Stimulated activated CD8-positive, alpha-beta memory T cell treated with anti-CD3 and anti-CD28 coated beads, Interleukin-7, amount 100 ng/mL, for 24 hours (primary cell): ENCODE results near the gene AGAP1.

Source experiments
- DNase-seq: peaks from one replicate; pipeline ENCODE4 v3.0.0-alpha.2; 2020; ENCODE audit warnings: low read depth

Gene AGAP1

DNA sequence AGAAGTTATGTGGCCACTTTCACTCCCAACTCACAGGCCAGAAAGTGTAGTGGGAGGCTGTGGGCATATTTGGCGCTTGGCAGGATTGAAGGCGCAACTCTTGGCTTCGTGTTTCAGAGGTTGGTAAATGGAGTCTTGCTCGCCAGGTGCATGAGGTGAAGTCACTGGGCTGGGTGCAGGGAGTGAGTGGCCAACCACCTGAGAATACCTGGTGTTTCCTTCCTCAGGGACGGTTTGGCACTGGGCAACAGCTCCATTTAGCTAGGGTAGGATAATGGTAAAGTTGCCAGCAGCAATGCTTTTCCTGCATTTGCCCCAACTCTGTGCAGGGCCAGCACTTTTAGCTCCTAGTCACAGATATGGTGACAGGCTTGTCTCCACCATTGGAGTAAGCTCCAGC lies 115.9 kb downstream of the AGAP1 start:
- DNase-seq, result no peak

DNA sequence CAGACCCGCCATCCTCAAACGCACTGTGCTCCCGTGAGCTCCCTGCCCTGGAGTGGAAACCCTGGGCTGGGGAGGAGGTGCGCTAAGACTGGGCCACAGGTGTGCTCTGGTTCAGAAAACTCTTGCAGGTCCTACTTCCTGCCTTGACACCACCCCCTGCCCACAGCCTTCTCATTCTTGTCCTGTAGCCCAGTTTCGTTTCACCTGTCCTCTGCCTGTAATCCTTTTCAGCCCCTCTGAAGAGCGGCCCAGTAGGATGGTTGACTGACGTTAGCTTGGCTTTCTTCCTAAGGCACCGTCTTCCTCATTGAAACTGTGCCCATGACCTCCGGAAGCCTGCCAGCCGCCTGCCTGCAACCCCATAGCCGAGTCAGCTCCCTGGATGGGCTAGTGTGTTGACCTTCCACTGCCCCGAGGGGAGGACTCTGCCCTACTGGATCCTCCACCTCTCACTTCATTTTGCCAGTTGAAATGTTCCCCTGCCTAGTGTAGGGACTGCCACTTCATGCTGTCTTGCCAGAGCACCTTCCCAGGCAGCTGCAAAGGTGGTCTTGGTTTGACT lies 116.9 kb downstream of the AGAP1 start:
- DNase-seq, result no peak

DNA sequence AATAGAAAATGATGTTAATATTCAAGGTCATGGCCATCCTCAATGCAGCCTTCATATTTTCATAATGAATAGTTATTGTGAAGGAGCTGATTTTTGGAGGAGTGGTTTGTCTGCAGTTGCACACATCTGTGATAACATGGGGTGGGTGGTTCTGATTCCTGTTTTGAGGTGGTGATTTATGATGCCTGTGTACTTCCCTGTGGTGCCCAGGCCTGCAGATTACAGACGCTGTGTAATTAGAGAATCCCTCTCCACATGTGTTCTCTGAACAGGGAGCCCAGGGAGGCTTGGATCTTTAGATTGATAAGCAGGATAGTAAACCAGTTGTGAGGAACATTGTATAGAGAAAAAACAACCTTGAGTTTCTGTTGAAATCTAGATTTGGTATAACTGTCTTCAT lies 117.5 kb downstream of the AGAP1 start:
- no peak for DNase-seq

DNA sequence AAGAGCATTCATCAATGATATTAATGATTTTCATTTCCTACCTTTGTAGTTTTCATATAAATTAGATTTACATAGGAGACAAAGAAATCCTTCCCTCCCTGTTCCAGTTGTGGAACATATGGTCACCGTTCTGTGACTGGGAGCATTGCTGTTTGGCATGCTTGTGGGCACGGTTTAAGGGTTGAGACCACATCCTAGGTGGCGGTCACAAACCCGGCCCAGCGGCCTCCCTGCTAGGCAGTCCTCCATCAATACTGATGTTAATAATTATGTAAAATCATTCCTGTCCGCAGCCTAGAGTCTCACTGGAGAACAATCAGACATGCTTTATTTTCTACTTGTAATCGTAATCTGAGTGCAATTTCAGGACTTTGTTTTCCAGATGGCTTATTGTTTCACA lies 117.9 kb downstream of the AGAP1 start:
- DNase-seq, result no peak

DNA sequence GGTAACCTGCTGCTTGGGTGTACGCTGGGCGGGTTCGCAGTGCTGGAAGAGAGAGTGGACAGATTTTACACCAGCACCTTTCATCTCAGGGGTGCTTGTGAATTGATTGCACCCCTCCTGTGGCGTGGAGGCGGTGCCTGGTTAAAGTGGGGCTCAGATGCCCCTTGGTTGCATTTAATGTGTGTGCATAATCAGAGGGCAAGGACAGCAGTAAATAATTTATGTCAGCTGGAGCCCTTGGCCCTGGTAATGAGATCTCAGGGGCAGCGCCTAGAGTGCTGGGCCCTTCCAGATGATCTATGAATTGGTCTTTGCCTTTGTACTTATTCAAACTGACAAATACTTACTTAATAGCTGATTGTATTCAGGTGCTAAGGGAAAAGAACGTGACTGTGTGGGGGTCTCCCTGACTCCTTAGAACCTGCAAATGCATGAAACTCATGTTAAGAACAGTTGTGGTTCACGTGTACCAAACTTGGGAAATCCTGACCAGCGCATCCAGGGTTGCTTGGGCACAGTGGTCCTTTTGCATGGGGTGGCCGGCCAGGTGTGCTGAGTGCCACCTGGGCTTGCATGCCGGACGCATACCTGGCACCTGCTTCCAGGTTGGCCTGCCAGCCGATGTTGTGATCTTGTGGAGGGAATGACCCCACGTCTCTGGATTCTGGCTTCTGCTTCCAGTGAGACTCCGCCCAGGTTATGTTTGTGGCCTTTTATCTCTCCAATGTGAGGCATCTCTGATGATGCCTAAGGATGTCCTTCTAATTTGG lies 118.5 kb downstream of the AGAP1 start:
- DNase-seq, result no peak

DNA sequence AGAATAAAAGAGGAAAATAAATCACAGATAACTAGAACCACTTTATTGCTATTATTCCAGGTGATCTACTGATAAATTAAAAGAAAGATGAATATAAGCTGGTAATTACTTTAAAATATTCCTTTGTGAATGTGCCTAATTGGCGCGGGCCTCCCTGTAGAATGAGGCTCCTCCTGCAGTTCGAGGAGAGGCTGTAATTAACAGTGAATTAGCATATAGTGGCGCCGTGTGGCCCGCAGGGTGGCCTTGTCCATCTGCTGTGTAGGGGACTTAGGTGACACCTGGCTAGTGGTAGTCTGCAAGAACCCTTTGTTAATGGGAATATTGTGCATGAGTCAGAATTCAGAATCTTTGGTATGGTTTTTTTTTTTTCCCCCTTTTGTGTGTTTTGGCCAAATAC lies 119.8 kb downstream of the AGAP1 start:
- no peak for DNase-seq

DNA sequence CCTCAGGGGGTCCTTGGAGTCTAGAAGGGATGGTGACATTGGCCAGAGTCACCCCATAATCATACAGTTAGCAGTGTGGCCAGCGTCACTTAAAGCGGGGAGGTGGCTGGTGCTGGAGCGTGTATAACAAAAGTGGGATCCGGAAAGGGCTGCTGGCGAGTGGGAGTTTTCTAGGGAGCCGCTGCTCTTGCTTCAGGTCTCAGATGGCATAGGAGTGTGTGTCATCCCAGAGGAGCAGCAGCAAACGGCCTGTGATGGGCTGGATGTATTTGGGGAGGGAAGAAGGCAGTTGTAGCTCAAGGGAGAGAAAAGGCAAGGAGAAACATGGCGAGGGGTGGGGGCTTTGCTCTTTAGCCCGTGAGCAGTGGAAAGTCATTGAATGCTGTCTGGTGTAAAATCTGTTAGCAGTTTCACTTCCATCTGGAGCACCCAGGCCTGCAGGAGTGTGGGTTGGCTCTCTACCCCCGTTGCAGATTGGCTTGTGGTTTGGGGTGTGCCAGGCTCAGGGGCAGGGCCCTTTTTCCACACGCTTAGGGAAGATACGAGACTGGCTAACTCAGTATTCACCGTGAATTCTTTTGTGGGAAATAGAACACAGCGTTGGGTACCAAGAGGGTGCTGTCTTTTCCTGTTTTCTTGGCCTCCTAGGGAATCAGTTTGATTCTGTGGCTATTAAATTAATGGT lies 120.5 kb downstream of the AGAP1 start:
- DNase-seq, result no peak

DNA sequence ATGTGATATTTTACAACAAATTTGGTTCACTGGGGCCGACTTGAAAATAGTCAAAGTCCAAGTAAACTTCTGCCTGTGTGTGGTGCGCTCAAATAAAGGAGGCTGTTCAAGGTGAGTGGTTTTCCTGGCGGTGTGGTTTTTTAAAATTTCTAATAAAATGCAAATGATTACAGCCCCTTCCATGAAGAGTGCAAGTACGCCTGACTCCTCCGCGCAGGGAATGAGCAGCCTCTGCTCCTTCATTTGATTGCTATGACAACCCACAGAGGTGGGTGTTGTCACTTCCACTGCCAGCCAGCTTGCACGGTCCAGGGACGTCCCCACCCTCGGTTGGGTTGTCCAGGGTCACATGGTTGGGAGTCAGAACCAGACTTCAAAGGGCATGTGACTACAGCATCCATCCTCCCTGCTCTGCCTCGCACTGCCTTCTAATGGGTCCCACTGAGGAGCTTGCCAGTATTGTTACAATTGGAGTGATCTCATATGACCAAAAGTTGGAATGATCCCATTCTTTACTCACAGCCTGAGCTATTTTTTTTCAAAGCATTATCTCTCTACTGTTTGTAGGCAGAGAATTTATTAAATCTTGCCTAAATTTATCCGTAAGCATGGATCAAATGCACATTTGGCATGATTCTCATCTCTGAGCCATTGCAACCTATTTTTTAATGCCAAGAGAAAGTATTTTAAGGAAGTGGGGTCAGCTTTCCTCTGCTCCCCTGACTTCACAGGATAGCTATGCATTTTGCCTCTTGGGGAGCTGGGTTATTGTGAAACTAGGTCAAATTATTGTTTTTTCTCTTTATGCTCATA lies 121.3 kb downstream of the AGAP1 start:
- DNase-seq, result no peak

DNA sequence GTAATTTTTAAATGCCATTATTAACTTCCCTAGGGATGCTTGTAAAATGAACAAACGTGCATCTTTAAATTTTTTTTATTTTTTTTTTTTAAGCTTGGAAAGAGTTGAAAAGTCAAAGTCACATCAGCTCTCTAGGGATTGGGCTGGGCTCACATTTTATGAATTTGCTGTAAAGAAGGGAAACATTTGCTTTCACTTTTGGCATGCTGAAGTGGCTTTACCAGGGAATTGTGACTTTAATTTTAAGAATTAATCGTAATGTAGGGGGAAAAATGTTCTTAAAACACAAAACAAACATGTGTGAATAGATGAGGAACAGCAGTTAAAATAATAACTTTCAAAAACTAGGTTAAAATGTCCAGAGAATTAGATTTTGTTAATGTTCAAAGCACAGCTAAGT lies 123.0 kb downstream of the AGAP1 start:
- DNase-seq, result no peak

DNA sequence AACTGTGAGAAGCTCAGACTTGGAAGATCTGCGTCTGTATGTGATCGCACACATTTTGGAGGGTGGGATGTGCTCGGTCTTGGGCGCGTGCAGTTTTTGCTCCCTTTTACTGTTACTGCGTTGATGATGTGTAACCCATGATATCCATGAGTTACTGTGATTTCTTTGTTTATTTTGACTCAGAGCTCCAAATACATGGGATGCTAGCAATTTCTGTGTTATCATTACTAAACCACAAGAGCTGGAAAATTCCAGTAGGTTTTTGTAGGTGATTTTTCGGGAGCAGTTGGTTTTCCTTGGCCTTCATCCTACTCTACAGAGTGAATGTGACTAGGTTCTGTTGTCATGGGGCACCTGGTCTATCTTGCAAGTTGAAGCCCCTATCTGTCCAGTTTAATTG lies 124.2 kb downstream of the AGAP1 start:
- no peak for DNase-seq

DNA sequence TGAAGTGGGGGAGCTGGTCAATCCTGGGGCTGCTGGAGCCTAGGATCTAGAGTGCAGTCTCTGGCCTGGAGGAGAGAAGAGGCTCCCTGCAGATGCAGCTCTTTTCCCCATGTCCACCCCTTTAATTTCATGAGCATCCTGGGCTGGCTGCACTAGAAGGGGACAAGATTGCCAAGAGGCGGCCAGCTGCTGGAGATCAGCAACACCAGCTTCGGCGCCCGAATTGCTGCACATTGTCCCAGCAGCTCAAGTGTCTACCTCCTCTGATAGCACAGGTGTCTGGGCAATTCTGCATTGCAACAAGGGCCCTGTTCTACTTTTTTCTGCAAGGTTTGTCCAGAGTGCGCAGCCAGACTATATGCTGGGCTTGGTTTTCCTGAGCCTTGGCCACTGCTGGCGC lies 125.7 kb downstream of the AGAP1 start:
- no peak for DNase-seq

DNA sequence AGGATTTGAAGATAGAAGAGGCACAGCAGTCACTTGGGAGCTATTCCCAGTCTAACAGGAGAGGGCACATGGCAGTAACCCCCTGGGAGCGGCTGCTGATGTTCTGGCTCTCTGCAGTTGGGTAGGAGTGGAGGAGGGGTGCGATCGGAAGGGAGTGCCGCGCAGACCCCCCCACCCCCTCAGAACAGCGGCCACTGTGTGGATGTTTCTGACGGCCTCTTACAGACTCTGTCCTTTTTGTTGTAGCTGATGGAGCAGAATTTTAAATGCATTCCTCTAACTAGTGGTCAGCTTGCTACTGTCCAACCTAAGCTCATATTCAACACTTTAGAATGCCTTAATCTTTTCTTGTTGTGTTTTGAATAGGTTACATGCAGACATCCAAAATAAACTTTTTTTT lies 127.9 kb downstream of the AGAP1 start:
- no peak for DNase-seq

DNA sequence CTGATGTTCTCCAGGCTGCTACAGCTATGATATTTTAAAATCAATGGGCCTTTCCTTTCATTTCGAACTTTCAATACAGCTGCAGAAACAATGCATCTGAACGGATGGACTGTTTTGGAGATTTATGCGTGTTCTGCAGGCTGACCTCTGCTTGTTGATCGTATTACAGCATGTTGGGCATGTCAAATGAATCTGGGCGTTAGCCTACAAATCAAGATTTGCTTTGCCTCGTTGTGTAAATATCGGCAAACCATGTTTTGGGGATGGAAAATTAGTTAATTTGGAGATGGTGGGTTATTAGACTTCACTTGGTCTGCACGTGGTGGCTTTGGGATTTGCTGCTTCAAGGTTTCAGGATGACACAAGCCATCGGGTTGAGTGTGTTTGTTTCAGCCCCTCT lies 129.3 kb downstream of the AGAP1 start:
- DNase-seq, result no peak

DNA sequence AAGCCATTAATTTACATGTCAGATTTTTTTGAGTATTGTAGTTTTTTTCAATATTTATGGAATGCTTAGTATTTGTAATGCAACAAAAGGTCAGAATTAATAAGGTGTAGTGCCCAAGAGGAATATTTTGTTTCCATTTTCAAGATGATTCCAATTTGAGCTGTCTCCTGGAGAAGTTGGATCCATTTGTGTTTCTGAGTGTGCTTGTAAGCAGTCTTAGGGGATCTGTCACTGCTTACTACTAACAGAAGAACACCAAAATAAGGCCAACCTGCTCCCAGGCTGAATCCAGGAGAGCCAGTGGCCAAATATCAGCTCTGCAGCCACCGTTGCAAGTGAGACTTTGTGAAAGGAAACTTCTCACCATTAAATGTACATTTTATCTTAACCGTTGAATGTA lies 129.9 kb downstream of the AGAP1 start:
- no peak for DNase-seq

DNA sequence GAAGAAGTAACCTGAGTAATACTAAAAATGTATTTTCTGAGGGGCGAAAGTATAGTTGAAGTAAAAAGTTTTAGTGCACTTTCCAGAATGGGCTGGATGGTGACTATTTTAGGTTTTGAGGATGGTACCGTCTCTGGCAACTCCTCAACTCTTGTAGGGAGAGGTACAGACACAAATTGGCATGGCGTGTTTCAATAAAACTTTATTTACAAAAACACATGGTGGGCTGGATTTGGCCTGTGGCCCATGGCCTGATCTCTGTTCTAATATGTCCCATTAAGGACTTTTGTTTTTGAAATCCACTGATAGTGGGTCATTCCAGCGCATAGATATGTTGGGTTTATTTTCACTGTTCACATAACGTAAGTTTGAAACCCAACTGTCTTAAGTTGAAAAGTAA lies 132.8 kb downstream of the AGAP1 start:
- no peak for DNase-seq

DNA sequence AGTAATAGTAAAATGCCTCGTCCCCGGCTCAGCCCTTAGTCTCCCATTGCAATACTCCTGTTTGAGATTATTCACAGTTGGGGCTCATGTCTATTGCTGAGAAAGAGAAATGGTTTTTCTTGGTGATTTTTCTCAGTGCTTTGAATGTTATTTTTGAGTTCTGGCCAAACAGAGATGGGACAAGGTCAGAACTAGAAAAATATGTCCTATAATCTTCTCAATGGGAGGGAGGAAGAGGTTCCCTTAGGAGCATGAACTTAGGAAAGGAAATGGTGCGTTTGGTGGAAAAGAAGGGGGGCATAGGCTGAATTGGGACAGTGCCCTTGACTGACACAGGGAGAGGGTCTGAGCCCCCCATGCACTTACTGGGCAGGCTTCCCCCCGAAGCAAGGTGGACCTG lies 133.8 kb downstream of the AGAP1 start:
- DNase-seq, result no peak

DNA sequence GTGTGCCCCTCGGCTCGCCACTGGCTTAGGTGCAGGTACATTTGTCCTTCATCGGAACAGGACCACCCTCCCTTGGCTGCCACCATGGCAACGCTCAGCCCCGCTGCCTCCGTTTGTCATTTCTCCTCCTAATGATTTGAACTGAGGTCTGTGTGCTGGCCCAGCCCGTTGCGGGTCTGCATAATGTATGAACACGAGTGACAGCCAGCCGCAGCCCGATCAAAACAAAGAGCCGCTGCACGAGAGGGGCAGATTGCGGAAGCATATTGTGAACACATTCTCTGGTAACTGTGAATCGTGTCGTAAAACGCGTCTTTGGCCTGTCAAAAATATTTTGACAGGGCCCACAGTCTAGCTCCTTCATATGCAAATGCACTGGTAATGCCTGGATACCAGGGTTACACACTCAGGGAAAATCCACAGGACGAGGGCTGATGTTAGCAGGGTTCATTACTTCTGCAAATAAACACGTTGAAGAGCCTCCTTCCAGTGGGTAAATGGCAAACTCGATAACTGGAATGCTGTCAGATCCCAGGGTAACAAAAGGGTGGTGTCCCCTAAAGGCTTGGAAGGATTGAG lies 137.0 kb downstream of the AGAP1 start:
- DNase-seq, result no peak

DNA sequence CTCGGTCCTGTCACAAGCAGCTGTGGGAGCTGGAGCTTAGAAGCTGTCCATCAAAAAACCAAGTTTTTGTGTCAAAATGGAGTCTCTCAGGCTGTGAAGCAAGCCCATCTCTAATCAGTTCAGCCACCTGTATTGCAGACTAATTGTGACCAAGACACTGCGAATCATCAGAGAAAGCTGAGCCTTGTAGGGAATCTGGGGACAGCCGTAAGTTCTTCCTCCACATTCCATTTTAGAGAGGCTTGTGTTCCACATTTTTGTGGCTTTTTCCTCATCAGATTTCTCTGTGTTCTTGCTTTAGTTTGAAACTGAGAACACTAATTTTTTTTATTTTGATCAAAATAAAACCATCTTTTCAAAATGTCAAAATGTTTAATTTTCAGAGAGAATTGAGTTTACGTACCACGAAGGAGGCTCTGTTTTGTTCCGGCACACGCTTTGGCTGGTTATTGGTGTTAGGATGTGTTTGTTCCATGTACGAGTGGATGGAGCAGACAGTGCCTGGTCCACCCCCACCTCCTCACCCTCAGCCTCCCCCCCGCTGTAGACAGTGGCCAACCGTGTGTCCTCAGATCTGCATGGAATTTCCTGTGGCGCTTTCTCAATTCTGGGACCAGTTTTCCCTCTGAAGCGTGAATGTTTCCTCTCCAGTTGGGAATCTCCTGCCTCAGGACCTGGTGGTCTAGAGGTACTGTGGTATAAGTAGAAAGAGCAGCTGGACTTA lies 140.8 kb downstream of the AGAP1 start:
- DNase-seq, result no peak

DNA sequence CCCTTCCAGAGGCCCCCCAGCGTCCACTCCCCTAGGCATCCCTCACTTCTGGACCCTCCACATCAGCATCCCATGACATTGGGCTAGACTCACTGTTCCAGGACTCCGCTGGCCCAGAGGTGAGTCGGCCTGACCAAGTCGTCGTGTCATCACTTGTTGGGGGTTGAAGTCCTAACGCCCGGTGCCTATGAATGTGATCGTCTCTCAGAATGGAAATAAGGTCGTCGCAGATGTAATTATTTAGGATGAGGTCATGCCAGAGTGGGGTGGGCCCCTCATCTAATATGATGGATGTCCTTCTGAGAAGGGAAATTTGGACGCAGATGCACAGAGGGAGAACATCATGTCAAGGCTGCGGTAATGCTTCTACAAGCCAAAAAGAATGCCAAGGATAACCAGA lies 142.7 kb downstream of the AGAP1 start:
- no peak for DNase-seq

DNA sequence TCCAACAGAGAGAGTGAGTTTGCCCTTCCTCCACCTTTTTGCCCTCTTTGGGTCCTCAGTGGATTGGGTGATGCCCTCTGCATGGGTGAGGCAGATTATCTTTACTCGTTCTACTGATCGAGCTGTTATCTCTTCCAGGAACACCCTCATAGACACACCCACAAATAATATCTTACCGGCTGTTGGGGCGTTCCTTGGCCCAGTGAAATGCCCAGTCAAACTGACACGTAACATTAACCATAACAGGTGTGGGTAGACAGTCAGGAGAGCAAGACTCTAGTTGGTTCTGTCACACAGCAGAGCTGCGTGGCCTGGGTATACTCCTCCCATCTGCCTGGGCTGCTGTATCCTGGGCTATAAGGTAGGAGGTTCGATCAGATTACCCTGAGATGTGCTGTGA lies 144.1 kb downstream of the AGAP1 start:
- DNase-seq, result no peak

DNA sequence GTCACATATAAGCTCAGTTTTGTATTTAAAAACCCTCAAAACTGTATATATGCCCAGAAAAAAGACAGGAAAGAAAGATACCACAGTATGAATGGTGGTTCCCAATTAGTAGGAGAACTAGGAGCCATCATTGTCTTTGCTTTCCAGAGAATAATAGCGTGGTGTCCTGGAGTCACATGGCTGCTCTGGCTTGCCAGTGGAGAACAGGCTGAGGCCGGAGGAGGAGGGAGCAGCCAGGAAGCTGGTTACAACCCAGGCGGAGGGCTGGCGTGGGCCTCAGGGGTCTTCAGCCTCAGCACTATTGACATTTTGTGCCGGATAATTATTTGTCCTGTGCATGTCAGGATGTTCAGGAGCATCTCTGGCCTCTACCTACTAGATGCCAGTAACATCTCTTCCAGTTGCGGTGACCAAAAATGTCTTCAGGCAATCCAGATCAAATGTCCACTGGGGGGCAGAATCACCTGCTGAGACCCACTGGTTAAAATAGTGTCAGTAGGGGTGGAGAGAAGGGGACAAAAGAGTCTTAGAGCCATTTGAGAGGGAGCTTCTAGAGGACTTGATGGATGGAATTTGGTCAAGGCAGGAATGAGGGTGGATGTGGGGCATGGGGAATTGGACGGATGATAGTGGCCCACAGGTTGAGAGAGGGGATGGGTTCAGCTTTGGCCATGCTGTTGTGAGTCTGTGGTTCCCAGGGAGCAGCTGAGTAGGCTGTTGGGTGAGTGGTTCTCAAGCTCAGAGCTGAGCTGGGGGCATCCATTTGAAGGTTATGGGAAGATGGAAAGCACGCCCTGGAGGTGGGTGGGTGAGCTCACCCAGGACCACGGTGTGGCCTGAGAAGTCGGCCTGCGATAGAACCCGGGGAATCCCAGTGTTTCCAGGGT lies 144.9 kb downstream of the AGAP1 start:
- no peak for DNase-seq
